Measurements from ENCODE around the gene TTC17.
"Not testable (repeated sequence)": the region's sequence is repeated elsewhere in the genome, so short reads cannot be mapped to it uniquely, and the experiment has no call there.

The TTC17 gene

GRCh38 chr11:43392713-43393112 lies 34.0 kb downstream of the TTC17 start:
- DNase-seq (ENCODE audit: low read depth) = no peak

DNA sequence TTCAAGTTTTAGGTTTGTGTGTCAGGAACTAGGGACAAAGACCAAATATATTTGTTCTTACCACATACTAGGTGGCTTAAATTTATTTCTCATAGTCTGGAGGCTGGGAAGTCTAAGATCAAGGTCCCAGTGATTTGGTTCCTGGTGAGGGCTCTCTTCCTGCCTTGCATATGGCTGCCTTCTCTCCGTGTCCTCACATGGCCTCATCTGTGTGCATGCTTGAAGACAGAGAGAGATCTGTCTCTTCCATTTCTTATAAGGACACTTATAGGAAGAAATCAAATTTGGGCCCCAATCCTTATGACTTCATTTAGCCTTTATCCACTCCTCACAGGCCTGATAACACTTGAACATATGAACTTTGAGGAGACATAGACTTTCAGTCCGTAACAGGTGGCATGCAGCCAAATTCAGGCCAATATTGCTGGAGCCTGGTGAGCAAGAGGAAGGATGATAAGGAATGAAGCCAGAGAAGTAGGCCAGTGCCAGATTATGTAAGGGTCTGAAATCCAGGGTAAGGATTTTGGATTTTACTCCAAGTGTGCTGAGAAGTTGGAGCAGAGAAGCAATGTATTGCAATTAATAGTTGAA lies 35.1 kb downstream of the TTC17 start:
- no peak for DNase-seq (ENCODE audit: low read depth)

- DNase-seq (ENCODE audit: low read depth) = no peak
These were observed 37.9 kb downstream of the TTC17 start for GRCh38 chr11:43396617-43397016.

DNA sequence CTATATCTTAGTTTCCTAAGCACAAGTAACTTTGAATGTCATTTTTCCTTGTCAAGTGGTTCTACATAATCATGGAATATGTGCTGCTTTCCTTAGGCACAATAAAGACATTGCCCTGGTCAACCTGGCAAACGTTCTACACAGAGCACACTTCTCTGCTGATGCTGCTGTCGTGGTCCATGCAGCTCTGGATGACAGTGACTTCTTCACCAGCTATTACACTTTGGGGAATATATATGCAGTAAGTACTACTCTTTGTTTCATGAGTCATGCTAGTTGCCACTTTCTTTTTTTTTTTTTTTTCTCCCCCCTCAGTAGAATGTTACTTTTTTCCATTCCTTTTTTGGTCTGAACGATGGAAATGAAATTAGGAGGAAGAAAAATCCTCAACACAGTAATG lies 38.5 kb downstream of the TTC17 start:
- no peak for DNase-seq (ENCODE audit: low read depth)

- no peak for DNase-seq (ENCODE audit: low read depth)
These were observed 41.4 kb downstream of the TTC17 start for GRCh38 chr11:43399983-43400630.

DNA sequence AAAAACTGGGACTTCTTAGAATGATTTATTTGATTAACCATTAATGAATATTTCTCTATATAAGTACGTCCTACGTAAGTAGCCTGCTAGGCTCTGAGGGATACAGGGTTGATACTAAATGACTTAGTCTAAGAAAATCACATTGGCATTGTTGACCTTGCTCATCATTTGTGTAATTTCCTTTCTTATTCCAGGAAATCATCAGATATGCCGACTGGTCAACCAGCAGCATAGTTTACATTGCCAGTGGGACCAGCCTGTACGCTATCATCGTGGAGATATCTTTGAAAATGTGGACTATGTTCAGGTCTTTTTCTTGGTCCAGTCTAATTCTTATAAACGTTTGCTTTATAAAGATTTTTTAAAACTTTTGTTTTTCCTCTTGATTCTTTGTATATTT lies 42.5 kb downstream of the TTC17 start:
- DNase-seq (ENCODE audit: low read depth) = no peak

DNA sequence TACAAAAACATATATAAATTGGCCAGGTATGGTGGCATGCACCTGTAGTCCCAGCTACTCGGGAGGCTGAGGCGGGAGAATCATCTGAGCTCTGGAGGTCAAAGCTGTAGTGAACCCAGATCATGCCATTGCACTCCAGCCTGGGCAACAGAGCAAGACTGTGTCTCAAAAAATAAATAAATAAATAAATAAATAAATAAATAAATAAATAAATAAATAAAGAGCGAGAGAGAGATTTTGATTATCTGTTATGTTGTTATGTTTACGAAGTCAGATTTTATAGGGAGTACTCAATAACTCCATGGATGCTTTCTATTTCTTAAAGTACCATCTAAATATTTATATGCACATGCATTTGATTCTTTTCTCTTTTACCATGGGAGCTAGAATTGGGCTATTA lies 43.1 kb downstream of the TTC17 start:
- DNase-seq (ENCODE audit: low read depth) = not testable (repeated sequence)

GRCh38 chr11:43403357-43404231 lies 44.9 kb downstream of the TTC17 start:
- DNase-seq (ENCODE audit: low read depth) = no peak

GRCh38 chr11:43404406-43404805 lies 45.7 kb downstream of the TTC17 start:
- no peak for DNase-seq (ENCODE audit: low read depth)

- DNase-seq (ENCODE audit: low read depth) = no peak
These were observed 46.2 kb downstream of the TTC17 start for GRCh38 chr11:43404836-43405479.

DNA sequence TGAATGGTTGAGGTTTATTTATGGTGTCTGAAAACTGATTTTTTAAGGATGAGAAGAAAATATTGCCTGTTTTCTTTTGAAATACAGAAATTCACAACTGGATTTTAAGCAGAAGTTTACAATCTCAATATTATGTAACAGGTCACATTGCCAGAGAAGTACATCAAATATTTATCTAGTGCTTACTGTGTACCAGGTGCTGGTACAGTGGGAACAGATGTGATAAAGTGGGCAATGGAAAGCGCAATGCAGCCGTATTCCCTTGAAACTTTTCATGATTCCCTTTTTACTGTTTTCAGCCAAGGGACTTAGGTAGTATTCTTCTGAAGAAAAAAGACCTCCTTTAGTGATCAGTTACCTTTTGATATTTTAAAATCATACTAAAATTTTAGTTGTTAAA lies 49.6 kb downstream of the TTC17 start:
- no peak for DNase-seq (ENCODE audit: low read depth)

- no peak for DNase-seq (ENCODE audit: low read depth)
These were observed 51.7 kb downstream of the TTC17 start for GRCh38 chr11:43410394-43410793.

DNA sequence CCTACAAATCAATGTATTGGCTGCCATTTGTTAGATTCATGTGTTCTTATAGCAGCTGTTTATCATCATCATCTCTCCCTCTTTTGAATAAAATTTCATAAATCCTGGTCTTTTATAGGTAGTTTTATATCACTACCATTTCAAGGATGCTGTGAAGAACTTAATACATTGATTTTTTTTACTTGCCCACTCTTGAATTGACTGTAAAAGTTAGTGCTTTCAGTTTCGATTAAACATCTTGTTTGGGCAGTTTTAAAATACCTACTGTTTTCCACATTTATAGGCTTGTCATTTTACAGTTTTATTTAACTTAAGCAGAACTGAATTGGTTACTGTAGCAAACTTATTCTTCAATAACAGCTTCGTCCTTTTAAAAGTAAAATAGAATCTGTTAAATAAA lies 59.5 kb downstream of the TTC17 start:
- DNase-seq (ENCODE audit: low read depth) = no peak

DNA sequence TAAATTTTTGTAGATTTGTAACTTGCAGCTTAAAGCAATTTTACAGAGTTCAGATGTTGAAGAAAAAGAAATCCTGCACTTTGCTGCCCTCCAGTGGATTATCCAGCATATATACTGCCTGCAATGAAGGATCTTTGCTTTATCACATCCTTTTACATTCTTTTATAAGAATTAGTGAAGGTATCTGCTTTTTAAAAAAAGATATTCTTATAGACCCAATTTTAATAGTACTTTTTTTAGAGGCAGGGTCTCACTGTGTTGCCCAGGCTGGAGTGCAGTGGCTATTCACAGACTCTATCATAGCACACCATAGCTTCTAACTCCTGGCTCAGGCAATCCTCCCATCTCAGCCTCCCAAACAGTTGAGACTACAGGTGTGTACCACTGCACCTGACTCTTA lies 60.7 kb downstream of the TTC17 start:
- no peak for DNase-seq (ENCODE audit: low read depth)

GRCh38 chr11:43427971-43428370 lies 69.3 kb downstream of the TTC17 start:
- DNase-seq (ENCODE audit: low read depth) = no peak

DNA sequence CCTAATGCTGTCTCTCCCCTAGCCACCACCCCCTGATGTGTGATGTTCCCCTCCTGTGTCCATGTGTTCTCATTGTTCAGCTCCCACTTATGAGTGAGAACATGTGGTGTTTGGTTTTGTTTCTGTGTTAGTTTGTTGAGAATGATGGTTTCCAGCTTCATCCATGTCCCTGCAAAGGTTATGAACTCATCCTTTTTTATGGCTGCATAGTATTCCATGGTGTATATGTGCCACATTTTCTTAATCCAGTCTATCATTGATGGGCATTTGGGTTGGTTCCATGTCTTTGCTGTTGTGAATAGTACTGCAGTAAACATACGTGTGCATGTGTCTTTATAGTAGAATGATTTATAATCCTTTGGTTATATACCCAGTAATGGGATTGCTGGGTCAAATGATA lies 72.2 kb downstream of the TTC17 start:
- DNase-seq (ENCODE audit: low read depth) = not testable (repeated sequence)

DNA sequence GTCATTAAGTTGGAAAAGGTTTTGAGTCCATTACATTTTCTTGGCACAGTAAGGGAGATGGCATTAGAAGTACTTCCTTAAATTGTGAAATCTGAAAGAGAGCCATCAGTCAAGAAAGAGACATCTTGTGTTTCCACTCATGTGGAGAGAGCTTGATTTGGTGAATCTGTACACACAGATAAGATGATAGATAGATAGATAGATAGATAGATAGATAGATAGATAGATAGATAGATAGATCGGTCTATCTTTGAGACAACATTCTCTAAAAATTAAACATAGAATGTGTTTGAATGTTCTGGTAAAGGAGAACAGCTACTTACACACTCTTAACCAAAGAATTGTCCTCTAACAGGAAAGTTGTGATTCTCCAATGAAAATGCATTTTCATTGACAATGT lies 76.2 kb downstream of the TTC17 start:
- DNase-seq (ENCODE audit: low read depth) = no peak

DNA sequence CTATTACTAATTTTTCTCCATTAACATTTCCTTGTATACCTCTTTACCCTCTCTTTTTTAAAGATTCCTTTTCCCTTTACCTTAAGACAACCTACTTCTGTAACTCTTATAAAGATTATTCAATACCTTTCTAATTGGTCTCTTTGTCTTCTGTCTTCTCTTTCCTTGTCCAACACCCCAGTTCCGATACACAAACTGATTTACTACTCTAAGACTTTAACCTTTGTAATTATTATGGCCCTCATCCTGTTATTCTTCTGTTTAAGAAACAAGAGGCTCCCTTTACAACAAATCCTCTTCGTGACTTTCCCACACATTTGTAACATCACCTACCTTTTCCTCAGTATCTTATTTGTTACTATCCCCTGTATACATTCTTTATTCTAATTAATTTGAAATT lies 81.8 kb downstream of the TTC17 start:
- DNase-seq (ENCODE audit: low read depth) = no peak

GRCh38 chr11:43443811-43444210 lies 85.1 kb downstream of the TTC17 start:
- DNase-seq (ENCODE audit: low read depth) = no peak

GRCh38 chr11:43447151-43447550 lies 88.4 kb downstream of the TTC17 start:
- no peak for DNase-seq (ENCODE audit: low read depth)

GRCh38 chr11:43458486-43458885 lies 99.8 kb downstream of the TTC17 start:
- no peak for DNase-seq (ENCODE audit: low read depth)

- DNase-seq (ENCODE audit: low read depth) = no peak
These were observed 100.5 kb downstream of the TTC17 start for GRCh38 chr11:43459246-43459645.

DNA sequence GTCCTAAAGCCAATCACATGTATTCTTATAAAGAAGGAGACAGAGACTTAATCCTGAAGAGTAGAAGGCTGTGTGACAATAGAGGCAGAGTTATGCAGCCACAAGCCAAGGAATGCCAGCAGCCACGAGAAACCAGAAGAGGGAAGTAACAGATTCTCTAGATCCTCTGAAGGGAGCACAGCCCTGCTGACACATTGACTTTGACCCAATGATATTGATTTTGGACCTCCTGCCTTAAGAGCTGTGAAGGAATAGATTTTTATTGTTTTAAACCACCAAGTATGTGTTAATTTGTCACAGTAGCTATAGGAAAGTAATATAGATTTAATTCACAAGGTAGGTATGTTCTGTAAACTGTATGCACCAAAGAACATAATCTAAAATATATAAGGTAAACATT lies 103.6 kb downstream of the TTC17 start:
- DNase-seq (ENCODE audit: low read depth) = no peak
